Stimulated activated CD4-positive, alpha-beta T cell treated with anti-CD3 and anti-CD28 coated beads, Interleukin-12 subunit alpha, Interleukin-12 subunit beta, amount 100 ng/mL, for 4 hours (primary cell): Measurements from ENCODE around the gene ZNF581.
A peak's percentile ranks its signal among the peaks of the same experiment; 100 is the strongest.

Experiments used
- DNase-seq: peaks from one replicate; pipeline ENCODE4 v3.0.0-alpha.2; 2020

ZNF581 gene

GRCh38 chr19:55635334-55635717 lies 8.1 kb upstream of the ZNF581 start:
- no peak for DNase-seq

- no peak for DNase-seq
These were observed 7.5 kb upstream of the ZNF581 start for GRCh38 chr19:55635856-55636440.

GRCh38 chr19:55636723-55637122 lies 6.7 kb upstream of the ZNF581 start:
- DNase-seq, result no peak

GRCh38 chr19:55637534-55637933 lies 5.9 kb upstream of the ZNF581 start:
- no peak for DNase-seq

- peak; percentile 48 for DNase-seq
These were observed 4.5 kb upstream of the ZNF581 start for GRCh38 chr19:55638864-55639359.

- DNase-seq, result peak; percentile 62
These were observed 3.3 kb upstream of the ZNF581 start for GRCh38 chr19:55640043-55640576.

- DNase-seq, result peak; percentile 72
These were observed 2.6 kb upstream of the ZNF581 start, which contains the start of gene ZNF580 for GRCh38 chr19:55640577-55641425. TSS of gene ZNF580 (plus strand) at chr19:55641002. CDS start at chr19:55642509, 1,507 bp downstream.

- DNase-seq, result peak; percentile 37
These were observed 1.9 kb upstream of the ZNF581 start for GRCh38 chr19:55641426-55642152.

GRCh38 chr19:55642153-55643002 lies 1.1 kb upstream of the ZNF581 start:
- peak; percentile 46 for DNase-seq

GRCh38 chr19:55643887-55644176 lies 383 bp downstream of the ZNF581 start:
- no peak for DNase-seq

GRCh38 chr19:55644191-55644833 lies 863 bp downstream of the ZNF581 start:
- DNase-seq, result no peak

GRCh38 chr19:55644842-55645511 lies 1.5 kb downstream of the ZNF581 start:
- DNase-seq, result no peak

- no peak for DNase-seq
These were observed 2.0 kb downstream of the ZNF581 start for GRCh38 chr19:55645512-55645881.

- DNase-seq, result no peak
These were observed 3.7 kb downstream of the ZNF581 start for GRCh38 chr19:55646889-55647731.

GRCh38 chr19:55647732-55648584 lies 4.5 kb downstream of the ZNF581 start, which contains the start of gene CCDC106:
TSS of gene CCDC106 (plus strand) at chr19:55648212. CDS start at chr19:55649047, 835 bp downstream.
- peak; percentile 52 for DNase-seq

- no peak for DNase-seq
These were observed 5.3 kb downstream of the ZNF581 start for GRCh38 chr19:55648585-55649267.

GRCh38 chr19:55649268-55650125 lies 6.0 kb downstream of the ZNF581 start:
- no peak for DNase-seq

GRCh38 chr19:55650126-55650557 lies 6.7 kb downstream of the ZNF581 start:
- no peak for DNase-seq
